PFSK-1 (cell line): ENCODE results near the gene LETMD1.

Experiments
- FOXP2 ChIP-seq: optimal IDR thresholded peaks from 2 replicates; pipeline ENCODE3; 2011; ENCODE audit warnings: borderline replicate concordance, control low read depth, inconsistent platforms; ENCODE audit not compliant: insufficient read depth; ENCODE audit errors: extremely low read length, extremely low read depth
- POLR2AphosphoS5 ChIP-seq: IDR thresholded peaks from 2 replicates; pipeline ENCODE4 v1.6.1; 2012; ENCODE audit warnings: low read depth, mild to moderate bottlenecking, control low read depth, low read length, moderate library complexity
- REST ChIP-seq, 2 experiments: IDR thresholded peaks; 2 replicates each; pipeline versions ENCODE4 v1.6.1 to v1.8.0; 2011 to 2012; ENCODE audit warnings: low read depth in 2 of 2, low read length in 2 of 2, control low read depth in 1 of 2, inconsistent platforms in 1 of 2, mild to moderate bottlenecking in 1 of 2, moderate library complexity in 1 of 2; ENCODE audit not compliant: insufficient read depth in 1 of 2
- SIN3A ChIP-seq: IDR thresholded peaks from 2 replicates; pipeline ENCODE4 v1.6.1; 2012; ENCODE audit warnings: mild to moderate bottlenecking, low read length, moderate library complexity, borderline replicate concordance; ENCODE audit not compliant: insufficient read depth
- TAF1 ChIP-seq: IDR thresholded peaks from 2 replicates; pipeline ENCODE4 v1.6.1; 2012; ENCODE audit warnings: low read length, control low read depth, borderline replicate concordance; ENCODE audit not compliant: insufficient read depth

The LETMD1 gene

GRCh38 chr12:51020448-51021182 is 27.5 kb upstream of the LETMD1 start:
- TF ChIP-seq REST (IDR thresholded peaks at IDR 0.05; ENCODE audit: insufficient read depth in 1 of 2, low read depth in 2 of 2, low read length in 2 of 2), result no peak
- TF ChIP-seq POLR2AphosphoS5, result no peak
- no peak for TF ChIP-seq FOXP2
- TF ChIP-seq TAF1, result no peak
- no peak for TF ChIP-seq SIN3A

GRCh38 chr12:51021694-51022093 is 26.4 kb upstream of the LETMD1 start:
- no peak for TF ChIP-seq REST (IDR thresholded peaks at IDR 0.05; ENCODE audit: insufficient read depth in 1 of 2, low read depth in 2 of 2, low read length in 2 of 2)
- TF ChIP-seq SIN3A, result no peak
- no peak for TF ChIP-seq FOXP2
- no peak for TF ChIP-seq POLR2AphosphoS5
- no peak for TF ChIP-seq TAF1

- TF ChIP-seq FOXP2 (no peak), POLR2AphosphoS5 (no peak), TAF1 (no peak), SIN3A (no peak), REST (IDR thresholded peaks at IDR 0.05; ENCODE audit: insufficient read depth in 1 of 2, low read depth in 2 of 2, low read length in 2 of 2) (no peak)
Observed at GRCh38 chr12:51023625-51024382, 24.3 kb upstream of the LETMD1 start.

- TF ChIP-seq FOXP2, result no peak
- no peak for TF ChIP-seq POLR2AphosphoS5
- TF ChIP-seq SIN3A, result no peak
- TF ChIP-seq TAF1, result no peak
Observed at GRCh38 chr12:51025338-51025835, 22.7 kb upstream of the LETMD1 start.

- TF ChIP-seq FOXP2, result no peak
- TF ChIP-seq POLR2AphosphoS5, result peak; percentile 78
- TF ChIP-seq TAF1, result no peak
- TF ChIP-seq REST (IDR thresholded peaks at IDR 0.05; ENCODE audit: insufficient read depth in 1 of 2, low read depth in 2 of 2, low read length in 2 of 2), result 0 out of 4 replicates have a peak, but pooled peaks of 1 of the 2 experiments have one; percentile 27
Observed at GRCh38 chr12:51025836-51026638, 22.1 kb upstream of the LETMD1 start, which contains the start of gene SLC11A2. Gene SLC11A2, minus strand, starts transcription at chr12:51026384. Its CDS starts 15,656 bp downstream, at chr12:51010728.
